Ishikawa (cell line): ENCODE results near the gene RAB44.

Source experiments
- CEBPB ChIP-seq: IDR thresholded peaks from 2 replicates; pipeline ENCODE4 v1.6.1; 2012
- CREB1 ChIP-seq: IDR thresholded peaks from 2 replicates; pipeline ENCODE4 v1.6.1; 2012; ENCODE audit warnings: low read depth
- EGR1 ChIP-seq: IDR thresholded peaks from 2 replicates; pipeline ENCODE4 v1.6.1; 2012
- EP300 ChIP-seq: IDR thresholded peaks from 2 replicates; pipeline ENCODE4 v1.6.1; 2012; ENCODE audit warnings: borderline replicate concordance
- FOXM1 ChIP-seq: IDR thresholded peaks from 2 replicates; pipeline ENCODE4 v1.6.1; 2012; ENCODE audit warnings: low read depth, borderline replicate concordance
- NFIC ChIP-seq: IDR thresholded peaks from 2 replicates; pipeline ENCODE4 v1.6.1; 2012
- RAD21 ChIP-seq: IDR thresholded peaks from 2 replicates; pipeline ENCODE4 v1.6.1; 2012; ENCODE audit warnings: low read depth
- TAF1 ChIP-seq: IDR thresholded peaks from 2 replicates; pipeline ENCODE4 v1.6.1; 2012; ENCODE audit warnings: low read depth, mild to moderate bottlenecking
- TCF12 ChIP-seq: IDR thresholded peaks from 2 replicates; pipeline ENCODE4 v1.6.1; 2012; ENCODE audit warnings: low read depth
- TEAD4 ChIP-seq: IDR thresholded peaks from 2 replicates; pipeline ENCODE4 v1.6.1; 2012
- YY1 ChIP-seq: IDR thresholded peaks from 2 replicates; pipeline ENCODE4 v1.6.1; 2012; ENCODE audit warnings: low read depth
- ZBTB7A ChIP-seq: IDR thresholded peaks from 2 replicates; pipeline ENCODE4 v1.6.1; 2012; ENCODE audit warnings: low read depth
- TF ChIP-seq, protein P1 (sequence below): IDR thresholded peaks from 2 replicates; pipeline ENCODE4 v1.6.1; 2012; ENCODE audit warnings: low read depth, mild to moderate bottlenecking
- TF ChIP-seq, protein P2 (sequence below): IDR thresholded peaks from 2 replicates; pipeline ENCODE4 v1.6.1; 2012
- TF ChIP-seq, protein P3 (sequence below): IDR thresholded peaks from 2 replicates; pipeline ENCODE4 v1.6.1; 2012

Gene RAB44

DNA sequence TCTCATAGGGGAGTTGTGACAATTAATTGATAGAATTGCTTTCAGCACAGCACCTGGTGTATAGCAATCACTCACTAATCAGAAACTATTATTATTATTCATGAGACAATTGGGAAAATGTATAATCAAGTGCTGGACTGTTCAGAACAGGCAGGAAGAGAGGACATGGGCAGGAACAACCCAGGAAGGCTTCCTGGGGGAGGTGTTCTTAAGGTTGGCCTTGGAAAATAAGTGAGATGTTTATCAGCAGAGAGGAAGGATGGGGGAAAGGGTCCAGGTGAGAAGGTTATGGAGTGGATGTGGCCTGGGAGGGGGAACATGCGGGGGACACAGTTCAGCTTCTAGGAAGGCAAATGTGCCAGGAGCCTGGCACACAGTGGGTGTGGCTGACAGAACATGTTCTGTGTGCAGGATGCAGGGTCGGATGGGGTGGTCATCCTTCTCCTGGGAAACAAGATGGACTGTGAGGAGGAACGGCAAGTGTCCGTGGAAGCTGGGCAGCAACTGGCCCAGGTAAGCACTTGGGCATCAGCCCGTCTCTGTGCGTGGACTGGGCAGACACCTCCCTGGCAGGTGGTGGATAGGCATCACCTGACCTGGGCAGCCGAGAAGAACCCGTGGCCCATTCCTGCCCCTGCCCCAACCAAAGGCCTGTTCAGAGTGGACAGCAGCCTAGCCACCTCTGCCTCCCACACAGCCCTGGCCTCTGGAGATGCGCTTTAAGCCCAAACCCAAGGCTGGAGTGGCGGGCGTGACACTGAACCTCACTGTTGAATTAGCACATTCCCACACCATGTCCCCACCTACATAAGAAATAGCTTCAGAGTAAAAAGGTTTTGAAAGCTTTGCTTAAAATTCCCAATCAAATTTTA, 30.9 kb downstream of the RAB44 start:
- TF ChIP-seq EP300, result no peak
- no peak for TF ChIP-seq CREB1
- TF ChIP-seq RAD21, result no peak
- no peak for TF ChIP-seq TAF1
- TF ChIP-seq TCF12, result no peak
- TF ChIP-seq NFIC, result no peak
- no peak for TF ChIP-seq EGR1

DNA sequence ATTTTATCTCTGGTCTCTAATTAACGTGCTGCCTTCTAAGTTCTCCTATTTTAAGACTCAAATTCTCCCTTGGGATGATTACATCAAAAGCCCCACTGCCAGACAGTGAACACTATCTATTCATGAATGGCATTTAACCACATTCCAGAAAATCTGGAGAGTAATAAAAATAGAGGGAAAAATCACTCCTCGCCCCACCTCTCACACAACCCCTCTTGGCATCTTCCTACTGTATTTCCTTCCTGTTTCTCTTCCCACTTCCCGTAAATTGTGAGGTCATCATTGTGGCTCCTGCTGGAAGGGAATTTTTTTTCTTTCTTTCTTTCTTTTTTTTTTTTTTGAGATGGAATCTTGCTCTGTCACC, 31.5 kb downstream of the RAB44 start:
- no peak for TF ChIP-seq FOXM1
- TF ChIP-seq, protein P1, sequence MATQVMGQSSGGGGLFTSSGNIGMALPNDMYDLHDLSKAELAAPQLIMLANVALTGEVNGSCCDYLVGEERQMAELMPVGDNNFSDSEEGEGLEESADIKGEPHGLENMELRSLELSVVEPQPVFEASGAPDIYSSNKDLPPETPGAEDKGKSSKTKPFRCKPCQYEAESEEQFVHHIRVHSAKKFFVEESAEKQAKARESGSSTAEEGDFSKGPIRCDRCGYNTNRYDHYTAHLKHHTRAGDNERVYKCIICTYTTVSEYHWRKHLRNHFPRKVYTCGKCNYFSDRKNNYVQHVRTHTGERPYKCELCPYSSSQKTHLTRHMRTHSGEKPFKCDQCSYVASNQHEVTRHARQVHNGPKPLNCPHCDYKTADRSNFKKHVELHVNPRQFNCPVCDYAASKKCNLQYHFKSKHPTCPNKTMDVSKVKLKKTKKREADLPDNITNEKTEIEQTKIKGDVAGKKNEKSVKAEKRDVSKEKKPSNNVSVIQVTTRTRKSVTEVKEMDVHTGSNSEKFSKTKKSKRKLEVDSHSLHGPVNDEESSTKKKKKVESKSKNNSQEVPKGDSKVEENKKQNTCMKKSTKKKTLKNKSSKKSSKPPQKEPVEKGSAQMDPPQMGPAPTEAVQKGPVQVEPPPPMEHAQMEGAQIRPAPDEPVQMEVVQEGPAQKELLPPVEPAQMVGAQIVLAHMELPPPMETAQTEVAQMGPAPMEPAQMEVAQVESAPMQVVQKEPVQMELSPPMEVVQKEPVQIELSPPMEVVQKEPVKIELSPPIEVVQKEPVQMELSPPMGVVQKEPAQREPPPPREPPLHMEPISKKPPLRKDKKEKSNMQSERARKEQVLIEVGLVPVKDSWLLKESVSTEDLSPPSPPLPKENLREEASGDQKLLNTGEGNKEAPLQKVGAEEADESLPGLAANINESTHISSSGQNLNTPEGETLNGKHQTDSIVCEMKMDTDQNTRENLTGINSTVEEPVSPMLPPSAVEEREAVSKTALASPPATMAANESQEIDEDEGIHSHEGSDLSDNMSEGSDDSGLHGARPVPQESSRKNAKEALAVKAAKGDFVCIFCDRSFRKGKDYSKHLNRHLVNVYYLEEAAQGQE, result no peak
- no peak for TF ChIP-seq TEAD4
- TF ChIP-seq TAF1, result no peak
- no peak for TF ChIP-seq YY1
- TF ChIP-seq, protein P2, sequence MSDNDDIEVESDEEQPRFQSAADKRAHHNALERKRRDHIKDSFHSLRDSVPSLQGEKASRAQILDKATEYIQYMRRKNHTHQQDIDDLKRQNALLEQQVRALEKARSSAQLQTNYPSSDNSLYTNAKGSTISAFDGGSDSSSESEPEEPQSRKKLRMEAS, result no peak

DNA sequence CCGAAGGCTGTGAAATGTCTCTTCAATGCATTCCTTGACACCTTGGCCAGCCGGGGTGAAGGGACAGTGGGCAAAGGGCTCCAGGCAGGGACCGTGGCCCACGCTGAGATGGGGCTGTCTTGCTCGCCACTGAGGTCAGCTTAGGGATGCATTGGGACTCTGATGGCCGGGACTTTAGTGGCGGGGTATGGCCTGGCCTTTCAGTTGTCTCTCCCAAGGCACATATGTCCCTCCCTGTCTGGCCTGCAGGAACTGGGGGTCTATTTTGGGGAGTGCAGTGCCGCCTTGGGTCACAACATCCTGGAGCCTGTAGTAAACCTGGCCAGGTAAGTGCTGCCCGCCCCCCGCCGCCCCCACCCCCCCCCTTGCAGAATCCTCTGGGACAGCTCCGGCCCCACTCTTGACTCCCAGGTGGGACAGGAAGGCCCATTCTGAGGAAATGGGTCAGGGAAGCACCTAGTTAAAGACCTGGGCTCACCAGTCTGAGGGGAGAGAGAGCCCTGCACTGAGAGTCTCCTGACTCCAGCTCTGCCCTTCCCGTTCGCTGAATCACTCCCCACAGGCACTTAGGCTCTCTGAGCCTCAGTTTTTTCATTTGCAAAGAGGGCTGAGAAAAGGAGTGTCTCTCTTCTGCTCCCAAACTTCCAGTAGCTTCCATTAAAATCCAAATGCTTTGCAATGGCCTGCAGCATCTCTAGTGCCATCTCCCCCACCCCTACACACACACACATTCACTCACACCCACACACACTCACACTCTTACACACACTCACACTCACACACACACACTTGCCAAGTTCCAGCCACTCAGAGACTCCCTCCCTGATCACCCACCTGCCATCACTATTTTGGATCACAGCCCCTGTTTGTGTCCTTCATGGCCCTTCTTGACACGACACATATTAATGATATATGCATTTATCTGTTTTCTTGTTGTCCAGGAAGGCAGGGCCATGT, 33.1 kb downstream of the RAB44 start:
- TF ChIP-seq, protein P1, result no peak
- TF ChIP-seq CEBPB (no peak), TCF12 (no peak), EGR1 (no peak), NFIC (no peak), CREB1 (no peak), FOXM1 (no peak), ZBTB7A (no peak), TEAD4 (no peak)

DNA sequence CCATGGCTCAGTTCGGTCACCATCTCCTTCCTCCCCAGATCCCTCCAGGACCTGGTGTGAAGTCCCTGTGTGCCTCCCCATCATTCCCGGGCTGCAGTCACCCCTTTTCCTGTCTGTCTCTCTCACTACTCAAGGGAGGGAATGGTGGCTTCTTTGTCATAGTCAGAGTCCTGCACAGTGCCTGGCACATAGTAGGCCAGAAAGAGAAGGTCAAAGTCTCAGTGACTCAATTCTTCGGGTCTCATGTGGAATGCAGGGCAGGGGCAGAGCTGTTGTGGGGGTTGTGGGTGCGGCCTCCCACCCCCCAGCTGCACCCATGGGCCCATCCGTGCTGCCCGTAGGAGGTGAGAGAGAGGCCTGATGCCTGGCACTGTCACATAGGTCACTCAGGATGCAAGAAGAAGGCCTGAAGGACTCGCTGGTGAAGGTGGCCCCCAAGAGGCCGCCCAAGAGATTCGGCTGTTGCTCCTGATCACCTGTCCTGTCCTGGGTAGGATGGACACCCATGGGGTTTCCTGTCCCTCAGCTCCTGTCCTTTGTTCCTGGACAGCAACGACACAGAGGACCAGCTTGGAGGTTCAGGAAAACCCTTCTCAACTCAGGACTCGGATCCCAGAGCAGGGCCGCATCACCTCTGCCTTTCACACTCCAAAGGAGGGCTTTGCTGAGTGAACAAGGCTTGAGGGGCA, 34.1 kb downstream of the RAB44 start:
- TF ChIP-seq RAD21 (peak; percentile 20; the same call in 1 of the 2 replicates), TAF1 (no peak)
- TF ChIP-seq, protein P2, result no peak

DNA sequence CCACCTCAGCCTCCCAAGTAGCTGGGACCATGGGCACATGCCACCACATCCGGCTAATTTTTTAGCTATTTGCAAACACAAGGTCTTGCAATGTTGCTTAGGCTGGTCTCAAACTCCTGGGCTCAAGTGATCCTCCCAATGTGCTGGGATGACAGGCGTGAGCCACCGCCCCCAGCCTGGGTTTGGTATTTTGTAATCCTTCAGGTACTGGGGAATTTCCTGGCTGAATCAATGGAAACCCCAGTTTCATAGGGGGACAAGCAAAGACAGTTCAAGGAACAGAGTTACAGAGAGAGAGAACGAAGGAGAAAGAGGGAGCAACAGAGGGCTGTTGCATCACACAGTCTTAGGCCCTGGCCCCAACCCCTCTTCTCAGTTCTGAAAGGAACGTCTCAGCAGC, 35.7 kb downstream of the RAB44 start:
- TF ChIP-seq EP300 (no peak), FOXM1 (no peak), YY1 (no peak), TCF12 (no peak), TAF1 (no peak), NFIC (no peak), CREB1 (no peak), ZBTB7A (no peak), TEAD4 (no peak), CEBPB (no peak), EGR1 (no peak), RAD21 (no peak)
- TF ChIP-seq, protein P3, sequence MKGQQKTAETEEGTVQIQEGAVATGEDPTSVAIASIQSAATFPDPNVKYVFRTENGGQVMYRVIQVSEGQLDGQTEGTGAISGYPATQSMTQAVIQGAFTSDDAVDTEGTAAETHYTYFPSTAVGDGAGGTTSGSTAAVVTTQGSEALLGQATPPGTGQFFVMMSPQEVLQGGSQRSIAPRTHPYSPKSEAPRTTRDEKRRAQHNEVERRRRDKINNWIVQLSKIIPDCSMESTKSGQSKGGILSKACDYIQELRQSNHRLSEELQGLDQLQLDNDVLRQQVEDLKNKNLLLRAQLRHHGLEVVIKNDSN, result no peak
- TF ChIP-seq, protein P1, result no peak
- TF ChIP-seq, protein P2, result no peak
